Esophagus squamous epithelium (tissue), 5 donors: ENCODE data around the gene PPIL3. TPM values are rescaled to one million over a fixed set of nuclear protein-coding genes. Genes with fewer than 3 reads are reported as not detected.

Experiments used
- DNase-seq: peaks from one replicate; lab custom pipeline; 2025; lab: John Stamatoyannopoulos, UW
- H3K27ac ChIP-seq, 4 donors: fragments of 200-600 bp; sonication (generic); one replicate each; pipeline ENCODE4 v1.5.1; 2016 to 2019; ENCODE audit warnings: mild to moderate bottlenecking in 1 of 4
- H3K27me3 ChIP-seq, 4 donors: fragments of 200-600 bp; sonication (generic); 1 replicate in 3 of 4; 2 replicates in 1 of 4; pipeline versions ENCODE4 v1.5.1 to v1.6.0; 2017 to 2021; ENCODE audit warnings: antibody characterized with exemption in 1 of 4
- H3K36me3 ChIP-seq, 3 donors: fragments of 200-600 bp; sonication (generic); one replicate each; pipeline ENCODE4 v1.5.1; 2016 to 2019
- H3K4me1 ChIP-seq, 3 donors: fragments of 200-600 bp; sonication (generic); one replicate each; pipeline ENCODE4 v1.5.1; 2017 to 2019
- H3K4me3 ChIP-seq, 4 donors: fragments of 200-600 bp; sonication (generic); 1 replicate in 3 of 4; 2 replicates in 1 of 4; pipeline ENCODE4 v1.5.1; 2016 to 2019; ENCODE audit warnings: mild to moderate bottlenecking in 2 of 4, moderate library complexity in 1 of 4
- H3K9me3 ChIP-seq, 3 donors: fragments of 200-600 bp; sonication (generic); one replicate each; pipeline ENCODE4 v1.5.1; 2016 to 2019
- POLR2A ChIP-seq, 4 donors: fragments of 450-650 bp; IDR thresholded peaks; one replicate each; pipeline ENCODE4 v1.6.1; 2017; ENCODE audit warnings: antibody characterized with exemption in 4 of 4, mild to moderate bottlenecking in 4 of 4, moderate library complexity in 3 of 4
- WGBS, 2 donors: methylation state at CpG; one replicate each; pipeline ENCODE4 v1.1.5; 2018; 5-methylcytosine and 5-hydroxymethylcytosine counted together
- intact Hi-C: fragments of 100-400 bp; cut with DNase I; formaldehyde crosslinking; loops from one replicate; pipeline ENCODE4 v1.15.0; 2022
- total RNA-seq, 4 donors: library from RNA; depleted of rRNA; stranded (reverse); fragments of >200 nt; gene quantifications; one replicate each; pipeline ENCODE4 v1.1.0, GENCODE V29; 2016
- TF ChIP-seq, protein P1 (sequence below), 6 experiments: fragments of 450-650 bp in 4 of 6; fragments of 200-600 bp in 2 of 6; sonication (generic) in 2 of 6; IDR thresholded peaks; one replicate each; pipeline ENCODE4 v1.5.1; 2016 to 2019; ENCODE audit warnings: antibody characterized with exemption in 6 of 6, mild to moderate bottlenecking in 4 of 6, moderate library complexity in 4 of 6
- donor health status: DM: yes; HTN: yes; CAD: no.

The PPIL3 gene
- total RNA-seq, 4 donors from 2014 or later: 10.2 to 31.5 (median 12.8) TPM

DNA sequence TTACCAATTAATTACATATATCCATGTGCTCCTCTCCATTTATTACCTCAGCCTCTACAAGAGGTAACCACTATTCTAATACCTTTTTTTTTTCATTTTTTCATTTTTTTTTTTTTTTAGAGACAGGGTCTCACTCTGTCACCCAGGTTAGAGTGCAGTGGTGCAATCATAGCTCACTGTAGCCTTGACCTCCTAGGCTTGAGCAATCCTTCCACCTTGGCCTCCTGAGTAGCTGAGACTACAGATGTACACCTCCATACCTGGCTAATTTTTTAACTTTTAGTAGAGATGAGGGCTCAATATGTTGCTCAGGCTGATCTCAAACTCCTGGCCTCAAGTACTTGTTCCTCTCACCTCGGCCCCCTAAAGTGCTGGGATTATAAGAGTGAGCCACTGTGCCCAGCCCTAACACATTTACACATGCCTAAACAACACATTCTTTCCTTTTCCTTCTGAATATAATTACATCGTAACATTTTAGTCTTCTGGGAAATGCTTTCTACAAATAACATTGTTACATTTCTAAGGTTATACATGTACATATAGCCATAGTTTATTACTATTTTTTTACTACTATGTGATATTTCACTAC lies 10.5 kb downstream of the PPIL3 start:
- Histone ChIP-seq H3K4me3 (no peak overlapping the region), H3K4me1 (no peaks in the 10 kb centered on the region), H3K9me3 (no peaks in the 10 kb centered on the region), H3K27me3 (no peaks in the 10 kb centered on the region), H3K27ac (no peak overlapping the region), H3K36me3 (peaks cover 11 to 100% (median 13%) of the 10 kb centered on the region in 3 donors)
- DNase-seq: no peak
- TF ChIP-seq, protein P1, sequence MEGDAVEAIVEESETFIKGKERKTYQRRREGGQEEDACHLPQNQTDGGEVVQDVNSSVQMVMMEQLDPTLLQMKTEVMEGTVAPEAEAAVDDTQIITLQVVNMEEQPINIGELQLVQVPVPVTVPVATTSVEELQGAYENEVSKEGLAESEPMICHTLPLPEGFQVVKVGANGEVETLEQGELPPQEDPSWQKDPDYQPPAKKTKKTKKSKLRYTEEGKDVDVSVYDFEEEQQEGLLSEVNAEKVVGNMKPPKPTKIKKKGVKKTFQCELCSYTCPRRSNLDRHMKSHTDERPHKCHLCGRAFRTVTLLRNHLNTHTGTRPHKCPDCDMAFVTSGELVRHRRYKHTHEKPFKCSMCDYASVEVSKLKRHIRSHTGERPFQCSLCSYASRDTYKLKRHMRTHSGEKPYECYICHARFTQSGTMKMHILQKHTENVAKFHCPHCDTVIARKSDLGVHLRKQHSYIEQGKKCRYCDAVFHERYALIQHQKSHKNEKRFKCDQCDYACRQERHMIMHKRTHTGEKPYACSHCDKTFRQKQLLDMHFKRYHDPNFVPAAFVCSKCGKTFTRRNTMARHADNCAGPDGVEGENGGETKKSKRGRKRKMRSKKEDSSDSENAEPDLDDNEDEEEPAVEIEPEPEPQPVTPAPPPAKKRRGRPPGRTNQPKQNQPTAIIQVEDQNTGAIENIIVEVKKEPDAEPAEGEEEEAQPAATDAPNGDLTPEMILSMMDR (IDR thresholded peaks at IDR 0.05): no peak
- TF ChIP-seq POLR2A (IDR thresholded peaks at IDR 0.05): no peak
- WGBS, 2 donors: 100% methylated on average over 2 of the region's 2 CpGs
- intact Hi-C loops: no loop called here

DNA sequence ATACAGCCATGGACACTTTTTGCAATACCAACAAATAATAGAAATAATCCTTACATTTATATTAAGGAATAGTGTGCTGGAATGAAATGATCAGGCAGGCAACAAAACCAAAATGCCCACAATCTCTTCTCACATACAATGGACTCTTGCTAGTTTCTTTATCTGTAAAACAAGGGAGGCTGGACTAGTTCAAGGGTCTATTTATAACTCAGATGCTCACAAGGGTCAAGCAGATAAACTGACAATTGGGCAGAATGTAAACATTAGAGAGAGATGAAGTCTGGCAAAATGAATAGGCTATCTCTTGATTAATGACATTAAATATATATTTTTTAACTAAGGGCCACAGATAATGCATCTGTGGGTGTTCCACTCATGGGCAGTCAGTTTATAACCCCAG lies 11.4 kb downstream of the PPIL3 start:
- peaks cover 8 to 100% (median 9%) of the 10 kb centered on the region in 3 donors for H3K36me3 ChIP-seq
- no peak for TF ChIP-seq POLR2A (IDR thresholded peaks at IDR 0.05)
- TF ChIP-seq, protein P1 (IDR thresholded peaks at IDR 0.05): no peak
- no peak overlapping the region for H3K4me3 ChIP-seq

DNA sequence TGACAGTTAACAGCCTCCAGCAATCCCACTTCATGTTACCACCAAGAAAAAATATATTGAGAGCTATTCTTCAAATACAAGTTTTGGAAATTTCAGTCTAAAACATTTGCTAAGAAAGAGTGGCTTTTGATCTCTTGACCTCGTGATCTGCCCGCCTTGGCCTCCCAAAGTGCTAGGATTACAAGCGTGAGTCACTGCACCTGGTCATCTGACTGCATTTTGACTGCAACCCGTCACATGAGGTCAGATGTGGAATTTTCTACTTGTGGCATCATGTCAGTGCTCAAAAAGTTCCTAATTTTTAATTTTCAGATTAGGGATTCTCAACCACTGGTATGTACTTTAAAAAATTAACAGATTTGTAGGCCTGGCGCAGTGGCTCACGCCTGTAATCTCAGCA lies 15.3 kb downstream of the PPIL3 start:
- H3K4me3 ChIP-seq: no peak overlapping the region
- no peak overlapping the region for H3K27ac ChIP-seq
- no peaks in the 10 kb centered on the region for H3K9me3 ChIP-seq
- peaks cover 8 to 87% (median 9%) of the 10 kb centered on the region in 3 donors for H3K36me3 ChIP-seq
- TF ChIP-seq, protein P1 (IDR thresholded peaks at IDR 0.05): no peak
- TF ChIP-seq POLR2A (IDR thresholded peaks at IDR 0.05): no peak
- 89 to 90% methylated on average over 5 to 6 of the region's 6 CpGs for WGBS, 2 donors
- no peaks in the 10 kb centered on the region for H3K27me3 ChIP-seq
- intact Hi-C loops: no loop called here
- H3K4me1 ChIP-seq: no peaks in the 10 kb centered on the region
- no peak for DNase-seq

More for the DNA sequence above, 11.4 kb downstream of the PPIL3 start:
- H3K4me1 ChIP-seq: no peaks in the 10 kb centered on the region
- H3K27me3 ChIP-seq: no peaks in the 10 kb centered on the region
- H3K9me3 ChIP-seq: no peaks in the 10 kb centered on the region
- intact Hi-C loops: no loop called here
- no peak for DNase-seq
- H3K27ac ChIP-seq: no peak overlapping the region

DNA sequence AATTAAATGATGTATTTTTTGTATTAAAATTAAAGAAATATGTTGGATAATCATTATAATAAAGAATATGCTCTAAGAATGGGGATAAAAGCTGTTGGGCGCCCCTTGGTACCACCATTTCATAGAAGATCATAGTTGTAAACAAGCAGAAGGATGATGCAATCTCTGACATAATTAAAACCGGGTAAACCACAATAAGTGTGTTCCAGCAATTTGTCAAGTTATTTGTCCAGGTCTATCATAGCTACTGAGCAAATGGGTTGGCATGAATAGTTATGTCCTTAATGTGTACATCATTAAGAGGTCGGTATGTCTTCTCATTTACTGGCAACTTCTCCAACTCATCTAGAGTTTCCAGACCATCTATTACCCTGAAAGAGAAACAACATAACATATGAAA lies 17.7 kb downstream of the PPIL3 start:
- intact Hi-C loops: no loop called here
- TF ChIP-seq POLR2A (IDR thresholded peaks at IDR 0.05): no peak
- TF ChIP-seq, protein P1 (IDR thresholded peaks at IDR 0.05): no peak
- Histone ChIP-seq H3K36me3 (peaks cover 8 to 63% (median 8%) of the 10 kb centered on the region in 3 donors), H3K27ac (no peak overlapping the region), H3K9me3 (no peaks in the 10 kb centered on the region), H3K27me3 (no peaks in the 10 kb centered on the region), H3K4me1 (peaks cover 0 to 15% (median 5%) of the 10 kb centered on the region in 3 donors), H3K4me3 (no peak overlapping the region)
- 61 to 69% methylated on average over 3 of the region's 3 CpGs for WGBS, 2 donors
- no peak for DNase-seq

DNA sequence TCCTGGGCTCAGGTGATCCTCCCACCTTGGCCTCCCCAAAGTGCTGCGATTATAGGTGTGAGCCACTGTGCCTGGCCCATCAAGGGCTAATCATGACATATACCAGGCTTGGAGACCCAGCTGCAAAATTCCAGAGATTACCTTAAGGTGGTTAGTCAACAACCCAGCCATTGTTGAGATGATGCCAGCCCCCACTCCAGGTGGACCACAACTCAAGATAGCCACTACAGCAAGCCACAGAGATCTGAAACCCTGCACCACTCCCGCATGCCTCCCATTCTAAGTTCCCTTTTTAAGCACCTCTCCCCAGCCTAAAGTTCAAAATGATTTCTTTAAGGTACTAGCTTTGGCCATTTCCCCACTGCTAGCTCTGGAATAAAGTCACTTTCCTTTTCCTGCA lies 19.9 kb downstream of the PPIL3 start:
- no peak overlapping the region for H3K27ac ChIP-seq
- intact Hi-C loops: no loop called here

More for the DNA sequence above, 19.9 kb downstream of the PPIL3 start:
- TF ChIP-seq POLR2A (IDR thresholded peaks at IDR 0.05): no peak
- TF ChIP-seq, protein P1 (IDR thresholded peaks at IDR 0.05): no peak
- Histone ChIP-seq H3K27me3 (no peaks in the 10 kb centered on the region), H3K36me3 (peaks cover 0 to 42% (median 0%) of the 10 kb centered on the region in 3 donors), H3K4me1 (peaks cover 5 to 30% (median 9%) of the 10 kb centered on the region in 3 donors), H3K4me3 (no peak overlapping the region), H3K9me3 (no peaks in the 10 kb centered on the region)
- DNase-seq: no peak
- WGBS, 2 donors: 85 to 93% methylated on average over 2 of the region's 2 CpGs
